ENCODE data around the gene ARMC2. TPM values are rescaled to one million over a fixed set of nuclear protein-coding genes. Genes with fewer than 3 reads are reported as not detected.

Gene ARMC2
- total RNA-seq, 1 experiment from 2014 or later = 1.1 TPM

- Histone ChIP-seq H2AFZ (ENCODE audit: low read length) (no peak overlapping the region), H3F3A (ENCODE audit: low read length, unreplicated experiment) (no peaks in the 10 kb centered on the region), H3K9ac (ENCODE audit: low read length) (no peak overlapping the region), H3K27me3 (ENCODE audit: low read length) (no peaks in the 10 kb centered on the region), H3K36me3 (ENCODE audit: low read depth, low read length) (no peaks in the 10 kb centered on the region), H3K9me3 (ENCODE audit: low read length) (no peaks in the 10 kb centered on the region), H3K9me2 (replicated peaks; ENCODE audit: low read length) (no peaks in the 10 kb centered on the region), H3K79me2 (ENCODE audit: low read length) (no peaks in the 10 kb centered on the region), H4K20me1 (ENCODE audit: low read length) (no peaks in the 10 kb centered on the region), H3K4me3 (ENCODE audit: low read length) (no peak overlapping the region), H3K4me2 (ENCODE audit: low read length) (no peak overlapping the region), H3K4me1 (ENCODE audit: insufficient read depth, low read length) (no peaks in the 10 kb centered on the region), H3K27ac (ENCODE audit: low read length) (no peak overlapping the region)
- intact Hi-C loops (cut with micrococcal nuclease) = no loop called here
- POLR2A ChIA-PET (ENCODE audit: unreplicated experiment) = no interaction called here
- ATAC-seq (no peak), DNase-seq (no peak)
- TF ChIP-seq EZH2 (IDR thresholded peaks at IDR 0.05; ENCODE audit: low read length, unreplicated experiment) (no peak), CTCF (conservative IDR thresholded peaks at IDR 0.05; ENCODE audit: low read depth, low read length) (no peak), EZH2phosphoT487 (IDR thresholded peaks at IDR 0.05; ENCODE audit: borderline replicate concordance, low read length) (no peak)
- CTCF ChIA-PET = no interaction called here
- BruUV-seq (replicated peaks) = no TSS peak
Measured at GRCh38 chr6:109023356-109023925, 175.2 kb downstream of the ARMC2 start.

Other genes with a start within 250 kb of the ARMC2 start
- gene SESN1, start 246.4 kb downstream of the ARMC2 start, total RNA-seq (2014; rRNA removed) = 3.4 and 3.5 TPM in 2 replicates
- 19.8 and 26.4 TPM in 2 replicates for gene CEP57L1, start 247.1 kb downstream of the ARMC2 start, total RNA-seq (2014; rRNA removed)